Endothelial cell of umbilical vein (primary cell): ENCODE data around the gene CHURC1. TPM values are rescaled to one million over a fixed set of nuclear protein-coding genes. Genes with fewer than 3 reads are reported as not detected.
A peak's percentile ranks its signal among the peaks of the same experiment; 100 is the strongest.

Source experiments
- BruUV-seq: library from RNA; stranded (reverse); fragments of 400-500 nt; replicated peaks from 2 replicates; lab custom pipeline; 2021; lab: Mats Ljungman, UMichigan
- CTCF ChIA-PET: fragments of 300-600, 350-600 bp; sonication (Branson Sonifier 250); formaldehyde crosslinking; loops from one replicate; lab custom pipeline; 2021; ENCODE audit warnings: antibody characterized with exemption, inconsistent platforms; lab: Charles Lee
- POLR2A ChIA-PET: fragments of 300-600, 350-600 bp; sonication (Branson Sonifier 250); formaldehyde crosslinking; loops from one replicate; lab custom pipeline; 2021; ENCODE audit warnings: antibody characterized with exemption, inconsistent platforms; lab: Charles Lee
- DNase-seq: peaks from one replicate; pipeline ENCODE4 v3.0.0-alpha.2; 2011; ENCODE audit warnings: low read depth, low spot score
- FAIRE-seq: peaks from 2 replicates; lab custom pipeline; 2011; peaks lifted over from hg19 to GRCh38; lab: Jason Lieb, UNC
- H2AFZ ChIP-seq: 2 replicates; pipeline ENCODE4 v1.6.0; 2012; ENCODE audit warnings: low read depth, low read length, control low read depth, inconsistent platforms
- H3K27ac ChIP-seq: 2 replicates; pipeline ENCODE4 v1.5.1; 2011; ENCODE audit warnings: low read depth, mild to moderate bottlenecking, control low read depth, low read length, moderate library complexity; ENCODE audit not compliant: insufficient read depth
- H3K27me3 ChIP-seq, 2 experiments: 2 replicates each; pipeline versions ENCODE4 v1.6.0 to v1.6.1; 2011; ENCODE audit warnings: low read length in 2 of 2, mixed read lengths in 1 of 2; ENCODE audit not compliant: control insufficient read depth in 2 of 2, insufficient read depth in 2 of 2
- H3K36me3 ChIP-seq, 2 experiments: 2 replicates in 1 of 2; 3 replicates in 1 of 2; pipeline ENCODE4 v1.5.1; 2011; ENCODE audit warnings: low read length in 2 of 2, mild to moderate bottlenecking in 1 of 2, moderate library complexity in 1 of 2; ENCODE audit not compliant: control insufficient read depth in 2 of 2, insufficient read depth in 2 of 2; ENCODE audit errors: extremely low read depth in 1 of 2
- H3K4me1 ChIP-seq: 3 replicates; pipeline ENCODE4 v1.5.1; 2011; ENCODE audit warnings: mild to moderate bottlenecking, low read length; ENCODE audit not compliant: control insufficient read depth, insufficient read depth; ENCODE audit errors: extremely low read depth
- H3K4me2 ChIP-seq: 2 replicates; pipeline ENCODE4 v1.6.1; 2011; ENCODE audit warnings: low read length, control low read depth, mixed read lengths; ENCODE audit not compliant: insufficient read depth
- H3K4me3 ChIP-seq, 3 experiments: fragments of 200-600 bp in 1 of 3; sonication (generic), shearing (Covaris generic) in 1 of 3; replicated peaks in 1 of 3; 2 replicates each; pipeline ENCODE4 v1.5.1; 2011 to 2016; ENCODE audit warnings: control low read depth in 3 of 3, low read length in 3 of 3, mild to moderate bottlenecking in 2 of 3, inconsistent platforms in 1 of 3, low read depth in 1 of 3, moderate library complexity in 1 of 3; ENCODE audit not compliant: insufficient read depth in 1 of 3
- H3K79me2 ChIP-seq: 2 replicates; pipeline ENCODE4 v1.6.0; 2012; ENCODE audit warnings: low read length, inconsistent platforms; ENCODE audit not compliant: control insufficient read depth, insufficient read depth
- H3K9ac ChIP-seq: replicated peaks from 2 replicates; pipeline ENCODE3; 2011; ENCODE audit warnings: low read length, control low read depth; ENCODE audit not compliant: insufficient read depth; ENCODE audit errors: extremely low read depth
- H3K9me1 ChIP-seq: replicated peaks from 3 replicates; pipeline ENCODE4 v1.6.0; 2011; ENCODE audit warnings: mild to moderate bottlenecking, low read length; ENCODE audit not compliant: control insufficient read depth, insufficient read depth; ENCODE audit errors: extremely low read depth
- H3K9me3 ChIP-seq: replicated peaks from 2 replicates; pipeline ENCODE4 v1.5.1; 2012; ENCODE audit warnings: low read length, inconsistent platforms; ENCODE audit not compliant: control insufficient read depth, insufficient read depth
- H4K20me1 ChIP-seq: replicated peaks from 2 replicates; pipeline ENCODE3; 2011; ENCODE audit warnings: mild to moderate bottlenecking, low read length; ENCODE audit not compliant: control insufficient read depth, insufficient read depth; ENCODE audit errors: extremely low read depth
- CTCF ChIP-seq, 2 donors: IDR thresholded peaks; 1 replicate in 1 of 2; 2 replicates in 1 of 2; pipeline ENCODE4 v1.5.1; 2011; ENCODE audit warnings: low read length in 2 of 2, mild to moderate bottlenecking in 2 of 2, moderate library complexity in 2 of 2, control low read depth in 1 of 2, inconsistent platforms in 1 of 2, low read depth in 1 of 2; ENCODE audit not compliant: insufficient read depth in 1 of 2; ENCODE audit errors: extremely low read depth in 1 of 2
- EZH2 ChIP-seq: IDR thresholded peaks from 2 replicates; pipeline ENCODE4 v1.6.1; 2012; ENCODE audit warnings: borderline replicate concordance, low read depth, mild to moderate bottlenecking, moderate library complexity, low read length, inconsistent platforms; ENCODE audit not compliant: severe bottlenecking
- FOS ChIP-seq: IDR thresholded peaks from 2 replicates; pipeline ENCODE4 v1.6.1; 2011; ENCODE audit warnings: mild to moderate bottlenecking, low read length, moderate library complexity, borderline replicate concordance; ENCODE audit not compliant: insufficient read depth
- GATA2 ChIP-seq: IDR thresholded peaks from 2 replicates; pipeline ENCODE4 v1.7.0; 2011; ENCODE audit warnings: low read depth, mild to moderate bottlenecking, moderate library complexity, mixed read lengths, low read length; ENCODE audit not compliant: insufficient read length, insufficient read depth
- JUN ChIP-seq: IDR thresholded peaks from 2 replicates; pipeline ENCODE4 v1.6.1; 2011; ENCODE audit warnings: borderline replicate concordance, low read depth; ENCODE audit not compliant: insufficient read length, insufficient read depth
- MAX ChIP-seq: IDR thresholded peaks from 2 replicates; pipeline ENCODE4 v1.6.1; 2011; ENCODE audit not compliant: insufficient read depth, insufficient read length
- MYC ChIP-seq: IDR thresholded peaks from one replicate; pipeline ENCODE4 v1.6.1; 2011; ENCODE audit warnings: mild to moderate bottlenecking, low read depth, low read length
- POLR2A ChIP-seq: IDR thresholded peaks from 2 replicates; pipeline ENCODE4 v1.6.1; 2012; ENCODE audit warnings: low read depth, mild to moderate bottlenecking, control low read depth, low read length
- POLR2AphosphoS5 ChIP-seq: IDR thresholded peaks from 2 replicates; pipeline ENCODE4 v1.6.1; 2012; ENCODE audit warnings: low read depth, mild to moderate bottlenecking, control low read depth, low read length, moderate library complexity; ENCODE audit not compliant: insufficient read depth
- dilution Hi-C: fragments of 300-500 bp; cut with MboI; formaldehyde crosslinking; loops from one replicate; pipeline ENCODE4 v1.15.0; 2019; ENCODE audit warnings: low sequenced_read_pairs; ENCODE audit not compliant: extremely low pct_ligation_motif_present
- intact Hi-C: fragments of 100-400 bp; cut with micrococcal nuclease; formaldehyde crosslinking; loops from one replicate; pipeline ENCODE4 v1.10.0; 2022
- polyA plus RNA-seq, 4 experiments: library from polyadenylated mRNA; depleted of rRNA in 3 of 4; stranded (reverse) in 3 of 4; unstranded in 1 of 4; fragments of >200 nt; gene quantifications; 2 replicates each; pipeline versions ENCODE4 v1.2.1 to v1.2.3, GENCODE V29; 2011 to 2012; ENCODE audit warnings: missing spikeins in 1 of 4
- total RNA-seq: library from RNA; stranded (reverse); gene quantifications from 2 replicates; pipeline ENCODE4 v1.2.3, GENCODE V29; 2021

CHURC1 gene
- total and polyA plus RNA-seq, 2 donors (not counting 3 experiments of a cell fraction or from before 2014, with no cell fraction given) = 44.4 to 62.2 TPM

GRCh38 chr14:64880221-64881121 is 33.8 kb upstream of the CHURC1 start:
- H3K9me1 ChIP-seq = no peaks in the 10 kb centered on the region
- no peak overlapping the region for H3K9ac ChIP-seq
- no peaks in the 10 kb centered on the region for H3K79me2 ChIP-seq
- peaks cover 2% of the 10 kb centered on the region for H3K4me1 ChIP-seq
- DNase-seq = peak; percentile 8
- no peaks in the 10 kb centered on the region for H3K9me3 ChIP-seq
- peak overlapping the region; percentile 70 for H3K4me2 ChIP-seq
- peaks cover 48 to 82% of the 10 kb centered on the region in 2 experiments for H3K27me3 ChIP-seq
- intact Hi-C loops (no loop called here), dilution Hi-C loops (no loop called here)
- peak overlapping the region; percentile 73 for H2AFZ ChIP-seq
- POLR2A ChIA-PET = no interaction called here
- CTCF ChIA-PET = interaction anchor here (1.8 to 7.4 kb wide), 3 partner anchors 10 to 57 kb away, joined by 6 to 84 read pairs (median 8); no protein-coding TSS in a partner anchor
- BruUV-seq = no TSS peak
- H3K36me3 ChIP-seq = no peaks in the 10 kb centered on the region
- H4K20me1 ChIP-seq = no peaks in the 10 kb centered on the region
- no peak overlapping the region for H3K27ac ChIP-seq
- peak overlapping the region; percentile 34 to 40 (median 35) for H3K4me3 ChIP-seq
- peak; percentile 28 for FAIRE-seq
- no peak for TF ChIP-seq GATA2
- TF ChIP-seq FOS = no peak
- TF ChIP-seq CTCF (IDR thresholded peaks at IDR 0.05; ENCODE audit: extremely low read depth in 1 of 2, insufficient read depth in 1 of 2, low read depth in 1 of 2, low read length in 2 of 2) = no peak
- TF ChIP-seq POLR2A = no peak
- TF ChIP-seq MAX = no peak
- no peak for TF ChIP-seq JUN
- no peak for TF ChIP-seq MYC
- TF ChIP-seq EZH2 = no peak
- TF ChIP-seq POLR2AphosphoS5 = no peak
